Amniotic stem cell (primary cell): ENCODE measurements around the gene GPR183.
A peak's percentile ranks its signal among the peaks of the same experiment; 100 is the strongest.

Source experiments
- DNase-seq: peaks from one replicate; lab custom pipeline; 2025; lab: John Stamatoyannopoulos, UW

The GPR183 gene

DNA sequence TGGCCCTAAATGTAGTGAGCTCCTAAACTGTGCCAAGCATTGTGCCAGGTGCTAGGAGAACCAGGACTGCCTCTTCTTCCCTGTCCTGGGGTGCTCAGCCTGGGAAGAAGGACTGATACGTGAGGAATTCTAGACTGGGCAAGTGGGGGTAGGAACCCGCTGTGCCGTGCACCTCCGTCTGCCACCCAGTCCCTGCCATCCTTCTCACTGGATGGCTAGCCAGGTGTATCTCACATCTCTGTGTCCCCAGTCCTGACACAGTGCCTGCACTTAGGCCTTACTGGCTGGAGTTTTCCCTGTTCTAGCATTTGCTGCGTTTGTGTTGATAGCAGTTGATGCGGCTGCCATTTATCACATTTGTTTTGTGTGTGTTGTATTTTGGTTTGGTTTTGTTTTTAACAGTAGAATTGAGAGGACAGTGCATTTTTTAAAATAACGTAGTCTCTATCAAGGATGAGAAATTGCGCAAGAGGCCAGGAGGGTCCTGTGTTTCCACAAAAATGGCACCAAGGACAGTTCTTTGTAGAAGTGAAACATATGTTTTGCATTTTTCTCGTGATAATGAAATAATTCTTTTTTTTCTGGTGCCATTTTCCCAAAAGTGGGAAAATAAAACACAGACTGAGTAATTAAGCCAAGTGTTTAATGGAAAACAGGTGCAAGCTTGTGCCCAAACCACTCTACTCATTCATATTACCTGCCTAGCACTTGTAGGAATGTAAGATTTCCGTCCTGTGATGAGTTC lies 4.7 kb upstream of the GPR183 start:
- DNase-seq, result no peak

DNA sequence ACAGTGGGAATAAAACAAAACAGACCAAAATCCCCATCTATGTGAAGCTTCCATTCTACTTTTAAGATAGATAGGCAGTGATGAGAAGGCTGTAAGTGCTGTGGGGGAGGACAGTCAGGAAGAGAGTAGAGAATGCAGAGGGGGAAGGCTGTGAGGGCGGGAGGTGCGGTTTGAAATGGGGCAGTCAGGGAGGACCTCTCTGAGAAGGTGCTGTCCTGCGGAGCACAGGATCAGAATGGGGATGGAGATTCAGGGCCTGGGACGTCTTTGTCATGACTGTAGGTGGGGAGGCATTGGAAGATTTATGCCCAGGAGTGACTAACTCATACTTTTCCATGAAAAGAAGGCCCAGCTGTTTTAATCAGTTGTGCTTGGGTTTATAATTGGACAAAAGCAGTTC lies 3.9 kb upstream of the GPR183 start:
- no peak for DNase-seq

DNA sequence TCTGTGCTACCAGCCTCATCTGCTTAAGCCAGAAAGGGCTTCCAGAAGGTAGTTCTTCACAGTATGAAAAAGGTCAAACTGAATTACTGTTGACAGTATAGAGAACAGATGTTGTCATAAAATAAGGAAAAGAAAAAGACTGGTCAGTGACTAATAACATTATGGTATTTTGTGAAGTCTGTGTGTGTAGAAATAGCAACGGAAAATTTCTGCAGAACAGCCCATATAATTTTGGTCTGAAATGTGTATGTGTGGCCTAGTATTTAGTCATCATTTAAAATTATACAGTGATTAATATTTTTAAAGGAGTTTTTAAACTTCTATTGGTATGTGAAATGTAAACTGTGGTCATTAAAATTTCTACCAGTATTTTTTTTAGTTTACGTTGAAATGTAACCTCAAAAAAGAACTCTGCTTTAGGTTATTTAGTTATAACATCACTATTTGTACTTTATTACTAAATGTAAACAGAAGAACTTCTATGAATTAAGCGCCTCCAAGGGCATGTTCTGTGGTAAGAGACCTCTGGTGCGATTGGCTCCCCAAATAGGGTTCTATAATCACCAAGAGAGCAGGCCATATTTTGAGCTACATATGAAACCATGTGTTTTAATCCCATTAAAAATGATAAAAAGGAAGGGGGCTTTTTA lies 3.3 kb upstream of the GPR183 start:
- peak; percentile 18 for DNase-seq

DNA sequence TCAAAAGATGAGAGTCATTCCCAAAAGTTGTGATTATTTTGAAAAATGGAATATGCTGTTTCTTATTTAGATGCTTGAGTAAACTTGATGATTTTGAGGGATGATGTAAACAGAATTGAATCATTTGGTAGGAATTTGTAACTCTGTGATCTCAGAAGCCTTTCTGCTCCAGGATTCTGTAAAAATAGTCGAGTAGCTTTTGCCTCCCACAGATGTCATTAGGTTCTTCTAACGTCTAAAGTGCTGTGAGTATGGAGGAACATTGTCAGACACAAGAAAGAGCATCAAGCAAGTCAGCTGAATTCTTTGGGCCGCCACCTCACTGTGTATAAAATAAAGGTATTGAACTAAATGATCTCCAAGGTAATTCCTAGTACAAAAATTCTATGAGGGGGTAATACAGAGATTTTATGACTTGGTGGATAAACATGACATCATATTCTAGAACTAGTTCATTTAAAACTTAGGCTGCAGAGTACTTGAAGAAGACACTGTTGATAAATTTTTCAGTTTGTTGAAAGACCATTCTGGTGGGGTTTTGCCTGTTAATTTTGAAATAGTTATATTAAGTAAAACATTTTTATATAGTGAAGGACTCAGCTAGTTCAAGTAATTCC lies 1.4 kb upstream of the GPR183 start:
- no peak for DNase-seq

DNA sequence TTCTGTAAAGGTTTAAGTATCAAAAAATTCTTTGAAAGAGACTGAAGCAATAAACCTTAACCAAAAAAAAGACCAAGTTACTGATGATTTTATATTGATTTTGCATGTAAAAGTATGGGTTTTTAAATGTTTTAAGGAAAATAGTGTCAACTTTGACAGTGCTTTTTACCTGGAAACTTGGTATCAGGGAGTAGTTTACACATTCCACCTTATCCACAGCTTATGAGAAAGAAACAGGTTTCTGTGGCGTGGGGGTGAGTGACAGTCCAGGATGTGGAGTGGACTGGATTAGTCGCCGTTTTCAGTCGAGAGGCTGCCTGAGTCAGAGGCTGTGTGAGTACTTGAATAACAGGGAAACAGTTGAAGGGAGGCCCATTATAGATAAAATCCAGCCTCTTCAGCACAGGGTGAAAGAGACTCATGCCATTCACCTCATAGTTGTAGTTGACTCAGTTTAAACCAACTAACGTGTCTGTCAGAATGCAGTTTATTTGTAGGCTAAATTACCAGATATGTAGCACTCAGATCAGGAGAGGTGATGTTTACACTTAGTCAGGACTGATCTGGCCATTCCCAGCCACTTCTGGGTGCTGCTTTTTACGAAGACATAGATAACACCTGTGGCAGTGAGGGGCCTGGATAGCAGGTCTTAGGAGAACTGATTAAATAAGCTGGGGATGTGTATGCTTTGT lies 595 bp upstream of the GPR183 start:
- no peak for DNase-seq

DNA sequence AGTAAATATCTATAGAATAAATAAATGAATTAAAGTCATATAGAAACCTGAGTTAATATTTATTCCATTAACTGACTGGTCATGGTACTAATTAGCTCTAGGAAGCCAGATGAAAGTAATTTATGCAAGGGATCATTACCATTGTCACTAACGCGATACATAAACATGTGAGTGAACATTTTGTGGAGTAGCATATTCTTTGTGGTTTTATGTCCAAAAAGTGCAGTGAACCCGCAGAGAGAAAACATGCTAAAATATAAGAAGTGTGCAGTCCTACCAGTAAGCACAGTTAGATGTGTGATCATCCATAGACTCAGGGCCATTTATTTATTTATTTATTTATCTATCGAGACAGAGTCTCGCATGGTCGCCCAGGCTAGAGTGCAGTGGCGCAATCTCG lies 1.6 kb downstream of the GPR183 start:
- no peak for DNase-seq

DNA sequence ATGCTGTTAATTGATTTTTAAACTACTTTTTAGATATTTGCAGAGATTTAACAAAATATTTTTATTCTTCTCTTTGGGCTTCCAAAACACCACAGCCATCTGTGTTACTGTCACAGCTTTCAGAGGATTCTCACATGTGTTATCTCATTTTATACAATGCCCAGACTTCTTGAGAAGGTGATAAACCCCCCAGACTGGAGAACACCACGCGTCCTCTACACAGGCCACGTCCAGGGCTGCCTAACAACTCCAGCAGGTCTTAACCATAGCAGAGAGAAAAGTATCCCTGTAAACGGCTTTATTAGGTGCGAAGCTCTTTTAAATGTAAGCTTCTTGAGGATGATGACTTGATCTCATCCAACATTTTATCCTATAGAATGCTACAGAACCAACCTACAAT lies 2.0 kb downstream of the GPR183 start:
- DNase-seq, result no peak

DNA sequence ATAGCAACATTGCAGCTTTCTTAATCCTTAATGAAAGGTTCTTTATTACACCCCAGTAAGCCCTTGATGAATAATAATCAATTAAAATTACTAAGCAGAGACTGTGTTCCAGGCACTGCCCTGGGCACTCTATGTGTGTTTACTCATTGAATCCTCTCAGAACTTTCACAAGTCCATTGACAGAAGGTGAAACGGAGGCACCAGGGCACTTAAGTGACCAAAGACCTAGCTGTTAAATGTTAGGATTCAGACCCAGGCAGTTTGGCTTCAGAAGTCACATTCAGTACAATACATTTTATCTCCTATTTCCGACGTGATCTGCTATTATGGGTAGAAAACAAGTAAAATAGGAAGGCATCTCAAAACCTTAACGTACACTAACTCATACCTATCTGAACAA lies 2.7 kb downstream of the GPR183 start:
- DNase-seq, result no peak

DNA sequence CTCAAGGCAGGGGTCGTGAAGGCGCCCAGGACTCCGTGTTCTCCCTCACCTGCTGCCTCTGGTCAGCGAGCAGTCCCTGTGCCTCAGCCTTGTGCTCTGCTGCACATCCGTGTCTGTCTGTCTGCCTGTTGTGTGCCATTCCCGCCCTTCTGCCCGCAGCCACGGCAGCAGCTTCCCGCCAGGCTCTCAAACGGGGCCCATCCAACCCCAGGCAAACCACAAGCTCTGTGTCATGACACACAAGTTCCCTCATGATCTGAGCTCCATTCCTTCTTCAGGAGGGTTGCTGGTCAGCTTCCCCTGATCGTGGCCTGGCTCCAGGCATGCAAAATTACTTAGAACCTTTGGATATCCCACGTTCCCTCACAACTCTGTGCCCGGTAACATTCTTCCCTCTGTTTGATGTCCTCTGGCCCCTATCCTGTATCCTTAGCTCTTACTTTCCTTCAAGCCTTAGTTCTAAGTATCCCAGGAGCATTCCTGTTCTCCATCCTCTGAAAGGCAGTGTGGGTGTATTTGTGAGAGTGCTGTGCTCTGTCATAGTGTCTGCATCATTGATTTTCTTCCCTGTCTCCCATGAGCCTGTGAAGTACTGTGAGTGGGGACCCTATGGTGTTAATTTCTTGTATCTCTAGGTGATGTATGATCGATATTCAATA lies 3.2 kb downstream of the GPR183 start:
- no peak for DNase-seq

DNA sequence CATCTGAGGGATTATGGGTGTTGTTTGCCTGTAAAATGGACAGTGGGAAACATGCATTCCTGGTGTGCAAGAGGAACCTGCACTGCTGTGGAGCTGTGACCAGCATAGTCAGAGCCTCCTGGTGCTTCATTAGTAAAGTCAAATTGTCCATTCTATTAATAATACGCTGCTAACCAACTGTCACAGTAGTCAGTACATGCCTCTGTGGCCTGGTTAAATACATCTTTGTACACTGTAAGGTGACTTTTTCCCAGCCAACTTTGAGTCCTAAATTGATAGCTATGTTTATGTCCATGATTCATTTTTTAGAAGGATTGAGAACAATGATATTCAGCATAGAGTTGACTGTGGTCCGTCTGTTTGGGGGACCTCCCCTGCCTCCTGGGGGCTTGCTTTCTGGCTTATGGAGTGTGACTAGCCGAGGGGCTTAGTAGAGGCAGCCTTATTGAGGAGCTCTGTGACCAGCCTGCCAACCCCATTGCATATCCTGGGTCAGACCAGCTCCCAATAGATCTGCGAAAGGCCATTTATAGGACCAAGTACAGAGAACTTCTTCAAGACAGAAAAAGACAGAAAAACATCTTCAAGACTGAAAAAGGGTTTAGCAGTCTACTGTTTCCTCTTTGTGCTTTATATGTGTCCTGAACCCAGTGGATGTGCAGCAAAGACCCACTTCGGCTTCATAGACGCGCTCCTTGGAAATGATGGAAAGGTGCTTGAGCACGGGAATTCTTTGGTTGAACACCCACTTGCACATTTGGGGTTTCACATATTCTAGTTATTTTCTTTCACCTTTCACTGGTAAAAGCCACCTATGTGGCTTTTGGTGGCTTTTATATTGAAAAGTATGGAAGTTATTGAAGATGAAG lies 4.3 kb downstream of the GPR183 start:
- DNase-seq, result no peak

DNA sequence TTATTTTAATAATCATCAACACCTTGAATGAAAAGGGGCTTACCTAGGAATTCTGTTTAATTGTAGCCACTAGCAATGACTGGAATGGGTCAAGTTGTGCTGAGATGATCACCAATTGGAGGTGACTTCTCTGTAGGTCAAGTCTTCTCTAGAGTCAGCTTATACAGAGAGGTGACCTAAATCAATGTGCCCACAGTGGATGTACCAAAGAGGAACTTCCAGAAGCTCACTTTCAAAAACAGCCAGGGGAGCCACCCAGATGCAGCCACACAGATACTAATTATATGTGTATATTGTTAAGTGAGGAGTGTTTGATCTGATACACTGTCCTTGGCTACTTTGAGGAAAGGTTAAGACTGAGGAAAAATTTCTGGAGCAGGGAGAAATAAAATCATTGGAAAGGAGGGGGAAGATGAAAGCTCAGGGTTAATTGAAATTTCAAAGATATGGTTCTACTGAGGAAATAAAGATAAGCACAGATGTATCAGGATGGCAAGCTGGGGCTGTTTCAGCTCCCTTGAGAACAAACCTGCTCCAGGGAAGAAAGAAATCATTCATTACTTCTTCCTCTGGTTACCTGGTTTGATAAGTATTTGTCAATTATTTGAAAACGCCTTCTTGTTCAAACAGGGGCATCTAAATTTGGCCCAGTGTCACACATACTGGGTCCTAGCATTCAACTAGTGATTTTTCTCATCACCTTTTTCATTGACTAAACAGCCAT lies 5.1 kb downstream of the GPR183 start:
- no peak for DNase-seq

DNA sequence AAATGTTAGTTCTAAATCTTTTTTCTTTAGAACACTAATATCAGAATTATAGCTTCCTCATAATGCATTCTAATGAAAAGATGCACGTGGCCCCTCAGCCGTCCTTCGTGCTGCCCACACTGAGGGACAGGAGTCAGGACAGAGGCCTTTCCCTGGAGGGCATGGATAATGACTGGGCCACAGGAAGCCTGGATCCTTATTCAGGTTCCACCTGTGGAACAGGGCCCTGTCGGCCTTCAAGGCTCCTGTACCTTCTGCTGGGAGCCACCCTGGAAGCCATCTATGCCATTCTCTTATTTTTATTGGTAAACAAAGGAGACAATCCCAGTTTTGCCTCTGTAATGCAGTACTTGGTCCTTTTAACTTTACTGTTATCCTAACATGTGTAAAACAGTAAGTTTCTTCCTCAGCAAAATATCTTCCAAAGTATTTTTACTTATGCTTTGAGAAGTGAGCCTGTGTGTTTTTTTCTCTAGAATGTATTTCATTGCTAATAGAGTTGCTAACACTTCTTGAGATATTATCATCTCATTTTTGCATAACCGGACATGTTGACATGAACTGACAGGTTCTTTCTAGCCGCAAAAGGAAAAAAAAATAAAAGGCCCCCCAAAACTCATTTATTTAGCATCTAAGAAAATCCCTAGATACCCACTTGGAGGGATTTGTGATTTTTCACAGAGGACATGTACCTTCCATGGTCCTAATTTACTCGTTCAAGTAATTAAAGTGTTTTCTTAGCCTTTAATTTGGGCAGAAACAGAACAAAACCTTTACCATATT lies 6.0 kb downstream of the GPR183 start:
- DNase-seq, result no peak

DNA sequence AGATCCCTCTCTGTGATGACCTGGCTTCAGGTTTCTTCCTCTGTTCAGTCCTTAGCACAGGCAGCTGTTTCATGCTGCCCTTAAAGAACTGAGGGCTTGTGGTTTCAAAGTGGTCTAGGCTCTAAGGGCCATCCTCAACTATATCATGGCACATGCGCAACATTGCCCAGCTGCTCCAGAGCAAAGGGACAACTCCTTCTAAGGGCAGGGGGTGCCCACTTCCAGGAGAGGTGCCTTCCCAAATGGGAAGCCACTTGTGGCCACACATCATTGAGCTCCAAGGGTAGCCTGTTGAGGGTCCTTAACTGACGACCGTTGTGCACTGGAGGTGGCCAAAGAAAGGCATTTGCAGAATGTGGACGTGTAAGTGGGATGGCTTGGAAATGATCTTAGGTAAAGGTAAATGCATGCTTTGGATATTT lies 7.3 kb downstream of the GPR183 start:
- DNase-seq, result no peak

DNA sequence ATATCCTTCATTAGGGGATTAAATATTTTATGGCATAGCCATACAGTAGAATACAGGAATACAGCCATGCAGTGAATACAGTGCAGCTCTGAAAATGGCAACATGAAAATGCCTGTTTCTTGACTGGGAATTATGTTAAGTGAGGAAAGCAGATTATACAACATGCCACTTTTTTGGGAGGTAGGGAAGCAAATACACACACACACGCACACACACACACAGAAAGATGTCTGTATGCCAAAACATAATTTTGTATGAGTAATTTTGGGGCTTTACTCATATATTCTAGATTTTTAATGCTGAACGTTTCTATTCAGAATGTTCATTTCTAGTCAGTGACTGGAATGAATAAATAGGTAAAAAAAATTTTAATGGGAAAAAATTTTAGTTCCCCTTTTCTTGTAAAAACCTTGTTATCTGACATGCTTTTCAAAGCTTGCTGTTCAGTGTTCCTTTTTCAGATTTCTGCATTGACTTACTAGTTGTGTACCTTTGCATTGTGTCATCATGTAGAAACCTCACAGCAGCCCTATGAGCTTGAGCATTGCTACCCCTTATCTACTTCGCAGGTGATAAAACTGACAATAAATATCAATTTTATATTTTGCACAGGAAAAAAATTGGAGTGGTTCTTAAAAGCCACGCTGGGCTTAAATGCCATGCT lies 7.8 kb downstream of the GPR183 start:
- no peak for DNase-seq

DNA sequence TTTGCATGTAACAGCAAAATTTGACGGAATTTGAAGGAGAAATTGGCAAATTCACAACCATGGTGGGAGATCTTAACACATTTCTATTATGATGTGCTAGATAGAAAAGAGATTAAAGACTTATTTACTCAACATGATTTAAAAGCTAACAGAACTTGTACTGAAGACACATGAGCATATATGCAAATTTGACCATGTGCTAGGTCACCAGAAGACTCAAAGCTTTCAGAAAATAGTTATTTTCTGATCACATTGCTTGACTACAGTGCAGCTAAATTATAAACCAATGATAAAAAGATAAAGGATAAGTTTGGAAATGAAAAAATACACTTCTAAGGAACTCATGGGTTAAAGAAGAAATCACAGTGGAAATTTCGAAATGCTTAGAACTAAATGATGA lies 9.1 kb downstream of the GPR183 start:
- DNase-seq, result no peak

DNA sequence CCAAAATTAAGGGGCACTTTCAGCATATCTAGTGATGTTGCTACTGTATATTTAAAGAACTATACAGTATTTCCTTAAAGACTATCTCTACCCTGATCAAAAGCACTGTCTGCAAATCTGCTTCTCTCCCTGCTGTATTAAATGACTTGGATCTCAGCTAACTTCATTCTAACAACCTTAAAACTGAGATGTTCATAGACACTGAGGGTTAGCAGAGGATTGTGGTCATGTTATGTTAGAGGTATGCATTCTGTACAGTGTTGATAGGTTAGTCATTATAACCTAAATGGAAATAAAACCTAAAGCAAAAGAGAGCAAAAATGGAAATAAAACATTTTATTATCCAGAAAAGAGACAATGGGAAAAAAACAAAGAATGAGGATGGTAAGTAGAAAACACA lies 9.9 kb downstream of the GPR183 start:
- no peak for DNase-seq

DNA sequence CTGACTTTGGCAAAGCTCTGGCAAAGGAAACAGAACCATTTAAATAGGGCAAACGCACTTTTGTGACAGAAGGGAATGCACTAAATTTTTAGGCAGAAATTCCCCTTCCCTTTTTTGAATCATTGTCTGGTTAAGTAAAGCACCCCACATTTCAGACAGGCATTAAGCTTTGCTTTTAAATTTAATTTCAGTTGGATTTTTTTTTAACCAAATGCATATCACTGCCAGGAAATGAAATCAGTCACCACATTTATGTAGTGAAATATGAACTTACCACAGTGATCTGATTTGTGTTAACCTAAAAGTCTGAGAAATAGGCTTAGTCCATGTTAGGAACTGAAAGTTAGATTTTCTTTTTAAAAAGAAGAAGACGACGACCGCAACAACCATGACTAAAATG lies 10.8 kb downstream of the GPR183 start:
- DNase-seq, result no peak

DNA sequence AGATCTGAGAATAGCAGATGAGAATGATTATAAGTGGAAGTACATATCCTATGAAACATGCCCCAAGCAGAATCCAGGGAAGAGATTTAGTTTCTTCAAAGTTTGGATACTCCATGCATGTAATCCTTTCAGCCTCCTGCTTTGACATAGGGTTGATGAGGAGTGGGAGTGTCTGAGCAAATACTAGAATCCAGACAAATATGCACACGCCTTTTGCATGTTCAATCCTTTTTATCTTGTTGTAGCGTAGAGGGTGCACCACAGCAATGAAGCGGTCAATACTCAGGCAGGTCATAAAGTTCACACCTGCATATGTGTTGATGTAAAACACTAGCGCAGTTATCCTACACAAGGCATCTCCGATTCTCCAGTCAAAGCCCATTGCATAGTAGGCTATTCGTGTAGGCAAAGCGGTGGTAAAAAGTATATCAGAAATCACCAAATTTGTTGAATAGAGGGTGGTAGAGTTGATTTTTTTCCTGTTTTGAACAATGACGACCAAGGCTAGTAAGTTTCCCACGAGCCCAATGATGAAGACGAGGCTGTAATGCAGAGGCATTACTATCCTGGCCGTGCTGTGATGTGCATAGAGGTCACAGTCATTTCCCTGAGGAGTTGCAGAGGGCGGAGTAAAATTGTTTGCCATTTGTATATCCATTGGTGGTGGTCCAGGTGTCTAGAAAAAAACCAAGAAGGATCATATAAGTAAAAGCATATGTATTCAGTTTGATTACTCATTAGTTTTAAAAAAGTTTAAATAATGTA lies 11.5 kb downstream of the GPR183 start:
- no peak for DNase-seq

DNA sequence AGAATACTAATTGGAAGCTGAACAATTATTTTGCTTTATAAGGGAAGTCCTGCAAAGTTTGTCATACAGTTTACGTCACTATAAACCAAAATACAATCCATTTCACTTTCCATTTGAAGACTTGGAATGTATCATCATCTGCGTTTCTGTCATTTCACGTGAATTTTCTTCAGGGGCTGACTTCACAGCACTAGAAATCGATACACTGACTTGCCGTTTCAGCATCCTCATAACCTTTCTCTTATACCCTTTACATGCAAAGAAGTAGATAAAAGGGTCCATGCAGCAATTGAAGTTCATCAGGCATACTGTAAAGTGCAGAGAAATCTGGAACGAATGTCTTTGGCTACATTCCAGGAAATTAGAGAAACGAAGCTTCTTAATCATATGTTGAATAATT lies 12.2 kb downstream of the GPR183 start:
- DNase-seq, result no peak
